Activated CD8-positive, alpha-beta T cell treated with anti-CD3 and anti-CD28 coated beads for 36 hours (primary cell): ENCODE results near the gene ZNF710. TPM values are rescaled to one million over a fixed set of nuclear protein-coding genes. Genes with fewer than 3 reads are reported as not detected.

ENCODE experiments used
- ATAC-seq: fragments of 200-7000 bp; cut with Tn5 transposase; one replicate; pipeline ENCODE4 v1.10.0; 2021; ENCODE audit warnings: mild to moderate bottlenecking, moderate library complexity
- CTCF ChIA-PET: fragments of 350-600 bp; sonication (Branson Sonifier 250); formaldehyde crosslinking; loops from one replicate; lab custom pipeline; 2021; ENCODE audit warnings: antibody characterized with exemption; lab: Charles Lee
- POLR2A ChIA-PET: fragments of 350-600 bp; sonication (Branson Sonifier 250); formaldehyde crosslinking; loops from one replicate; lab custom pipeline; 2021; ENCODE audit warnings: antibody characterized with exemption; lab: Charles Lee
- DNase-seq: peaks from one replicate; pipeline ENCODE4 v3.0.0-alpha.2; 2020
- H3K27ac Mint-ChIP-seq: one replicate; pipeline ENCODE4 v1.8.0; 2021; ENCODE audit warnings: mild to moderate bottlenecking, mixed read lengths
- H3K27me3 Mint-ChIP-seq: one replicate; pipeline ENCODE4 v1.8.0; 2021; ENCODE audit warnings: mixed read lengths
- H3K36me3 Mint-ChIP-seq: one replicate; pipeline ENCODE4 v1.8.0; 2021; ENCODE audit warnings: low read depth, mixed read lengths
- H3K4me1 Mint-ChIP-seq: one replicate; pipeline ENCODE4 v1.8.0; 2021; ENCODE audit warnings: low read depth, mixed read lengths
- H3K4me3 Mint-ChIP-seq: one replicate; pipeline ENCODE4 v1.8.0; 2021; ENCODE audit warnings: mild to moderate bottlenecking, moderate library complexity, mixed read lengths
- H3K9me3 Mint-ChIP-seq: one replicate; pipeline ENCODE4 v1.8.0; 2021; ENCODE audit warnings: mixed read lengths
- intact Hi-C: fragments of 100-400 bp; cut with micrococcal nuclease; formaldehyde crosslinking; loops from one replicate; pipeline ENCODE4 v1.10.0; 2022
- total RNA-seq, 2 experiments: library from RNA; stranded (reverse); gene quantifications; one replicate each; pipeline ENCODE4 v1.2.3, GENCODE V29; 2021
- TF ChIP-seq, protein P1 (sequence below): fragments of 200-600 bp; IDR thresholded peaks from one replicate; pipeline ENCODE4 v1.8.0; 2022; ENCODE audit warnings: antibody characterized with exemption, mild to moderate bottlenecking

Gene ZNF710
- total RNA-seq, 2 experiments from 2014 or later: 15.2 to 17.2 TPM

GRCh38 chr15:89991312-89991711 lies 9.8 kb upstream of the ZNF710 start:
- DNase-seq: no peak
- TF ChIP-seq, protein P1, sequence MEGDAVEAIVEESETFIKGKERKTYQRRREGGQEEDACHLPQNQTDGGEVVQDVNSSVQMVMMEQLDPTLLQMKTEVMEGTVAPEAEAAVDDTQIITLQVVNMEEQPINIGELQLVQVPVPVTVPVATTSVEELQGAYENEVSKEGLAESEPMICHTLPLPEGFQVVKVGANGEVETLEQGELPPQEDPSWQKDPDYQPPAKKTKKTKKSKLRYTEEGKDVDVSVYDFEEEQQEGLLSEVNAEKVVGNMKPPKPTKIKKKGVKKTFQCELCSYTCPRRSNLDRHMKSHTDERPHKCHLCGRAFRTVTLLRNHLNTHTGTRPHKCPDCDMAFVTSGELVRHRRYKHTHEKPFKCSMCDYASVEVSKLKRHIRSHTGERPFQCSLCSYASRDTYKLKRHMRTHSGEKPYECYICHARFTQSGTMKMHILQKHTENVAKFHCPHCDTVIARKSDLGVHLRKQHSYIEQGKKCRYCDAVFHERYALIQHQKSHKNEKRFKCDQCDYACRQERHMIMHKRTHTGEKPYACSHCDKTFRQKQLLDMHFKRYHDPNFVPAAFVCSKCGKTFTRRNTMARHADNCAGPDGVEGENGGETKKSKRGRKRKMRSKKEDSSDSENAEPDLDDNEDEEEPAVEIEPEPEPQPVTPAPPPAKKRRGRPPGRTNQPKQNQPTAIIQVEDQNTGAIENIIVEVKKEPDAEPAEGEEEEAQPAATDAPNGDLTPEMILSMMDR: no peak
- Mint-ChIP-seq H3K27me3 (no peaks in the 10 kb centered on the region), H3K36me3 (no peaks in the 10 kb centered on the region), H3K4me1 (no peaks in the 10 kb centered on the region), H3K9me3 (no peaks in the 10 kb centered on the region), H3K4me3 (no peak overlapping the region), H3K27ac (no peak overlapping the region)
- ChIA-PET CTCF (no interaction called here), POLR2A (no interaction called here)
- ATAC-seq: no peak
- intact Hi-C loops: no loop called here

- TF ChIP-seq, protein P1: no peak
- intact Hi-C loops: no loop called here
- DNase-seq: no peak
- H3K4me1 Mint-ChIP-seq: no peaks in the 10 kb centered on the region
- H3K27ac Mint-ChIP-seq: no peak overlapping the region
- ChIA-PET CTCF (no interaction called here), POLR2A (no interaction called here)
- no peaks in the 10 kb centered on the region for H3K27me3 Mint-ChIP-seq
- no peaks in the 10 kb centered on the region for H3K9me3 Mint-ChIP-seq
- no peak for ATAC-seq
- no peak overlapping the region for H3K4me3 Mint-ChIP-seq
- no peaks in the 10 kb centered on the region for H3K36me3 Mint-ChIP-seq
These were observed 7.8 kb upstream of the ZNF710 start for GRCh38 chr15:89993349-89993748.

GRCh38 chr15:89997079-89997478 lies 4.0 kb upstream of the ZNF710 start:
- Mint-ChIP-seq H3K27me3 (no peaks in the 10 kb centered on the region), H3K9me3 (no peaks in the 10 kb centered on the region), H3K4me3 (no peak overlapping the region), H3K27ac (no peak overlapping the region), H3K36me3 (no peaks in the 10 kb centered on the region), H3K4me1 (peaks cover 15% of the 10 kb centered on the region)
- intact Hi-C loops: no loop called here
- DNase-seq (no peak), ATAC-seq (no peak)
- TF ChIP-seq, protein P1: no peak
- ChIA-PET CTCF (interaction anchor here (1.3 kb wide), 1 partner anchor 89 kb away, joined by 3 read pairs; no protein-coding TSS in a partner anchor), POLR2A (interaction anchor here (1.0 to 2.1 kb wide), 2 partner anchors 10 to 102 kb away, joined by 3 to 4 read pairs; no protein-coding TSS in a partner anchor)

- intact Hi-C loops: no loop called here
- peaks cover 22% of the 10 kb centered on the region for H3K4me1 Mint-ChIP-seq
- H3K9me3 Mint-ChIP-seq: no peaks in the 10 kb centered on the region
- ATAC-seq (no peak), DNase-seq (no peak)
- H3K27ac Mint-ChIP-seq: no peak overlapping the region
- H3K4me3 Mint-ChIP-seq: no peak overlapping the region
- TF ChIP-seq, protein P1: no peak
- POLR2A ChIA-PET: interaction anchor here (0.6 to 2.1 kb wide), 3 partner anchors 11 to 302 kb away, joined by 3 to 4 read pairs (median 3); no protein-coding TSS in a partner anchor
- H3K36me3 Mint-ChIP-seq: peaks cover 2% of the 10 kb centered on the region
- CTCF ChIA-PET: interaction anchor here (1.1 to 1.6 kb wide), 2 partner anchors 9 to 12 kb away, joined by 3 read pairs; no protein-coding TSS in a partner anchor
- no peaks in the 10 kb centered on the region for H3K27me3 Mint-ChIP-seq
These were observed 2.9 kb upstream of the ZNF710 start for GRCh38 chr15:89998141-89998661.

GRCh38 chr15:89998923-89999675 lies 2.0 kb upstream of the ZNF710 start:
- TF ChIP-seq, protein P1: no peak
- ATAC-seq (no peak), DNase-seq (peak; percentile 31)
- Mint-ChIP-seq H3K27ac (no peak overlapping the region), H3K4me1 (peaks cover 31% of the 10 kb centered on the region), H3K9me3 (no peaks in the 10 kb centered on the region), H3K4me3 (no peak overlapping the region), H3K27me3 (no peaks in the 10 kb centered on the region), H3K36me3 (peaks cover 2% of the 10 kb centered on the region)
- POLR2A ChIA-PET: interaction anchor here (0.5 to 2.1 kb wide), 2 partner anchors 40 to 100 kb away, joined by 3 to 4 read pairs; no protein-coding TSS in a partner anchor
- intact Hi-C loops: no loop called here
- CTCF ChIA-PET: interaction anchor here (0.8 to 1.6 kb wide), 4 partner anchors 8 to 72 kb away, joined by 3 to 4 read pairs (median 3); no protein-coding TSS in a partner anchor
